Transverse colon (tissue), 4 donors: ENCODE measurements around the gene OCSTAMP. TPM values are rescaled to one million over a fixed set of nuclear protein-coding genes. Genes with fewer than 3 reads are reported as not detected.
A peak's percentile ranks its signal among the peaks of the same experiment; 100 is the strongest.

Experiments
- DNase-seq: peaks from one replicate; pipeline ENCODE4 v3.0.0-alpha.2; 2019
- H3K27ac ChIP-seq, 4 donors: fragments of 200-600 bp; sonication (generic); 2 replicates each; pipeline ENCODE4 v1.5.1; 2016 to 2018; ENCODE audit warnings: inconsistent platforms in 4 of 4
- H3K27me3 ChIP-seq: fragments of 200-600 bp; sonication (generic); 2 replicates; pipeline ENCODE4 v1.5.1; 2017; ENCODE audit warnings: inconsistent platforms
- H3K36me3 ChIP-seq, 4 donors: fragments of 200-600 bp; sonication (generic); 2 replicates each; pipeline ENCODE4 v1.5.1; 2017 to 2019; ENCODE audit warnings: inconsistent platforms in 4 of 4
- H3K4me1 ChIP-seq, 4 donors: fragments of 200-600 bp; sonication (generic); 2 replicates each; pipeline ENCODE4 v1.5.1; 2017 to 2020; ENCODE audit warnings: inconsistent platforms in 4 of 4
- H3K4me3 ChIP-seq, 4 donors: fragments of 200-600 bp; sonication (generic); 1 replicate in 1 of 4; 2 replicates in 3 of 4; pipeline versions ENCODE4 v1.5.1 to v1.6.1; 2017 to 2019; ENCODE audit warnings: inconsistent platforms in 4 of 4
- H3K9me3 ChIP-seq, 2 donors: fragments of 200-600 bp; sonication (generic); 2 replicates each; pipeline ENCODE4 v1.5.1; 2017 to 2019; ENCODE audit warnings: inconsistent platforms in 2 of 2
- CTCF ChIP-seq, 5 experiments: fragments of 200-600 bp in 3 of 5; fragments of 450-650 bp in 2 of 5; sonication (generic) in 3 of 5; IDR thresholded peaks; 1 replicate in 2 of 5; 2 replicates in 3 of 5; pipeline ENCODE4 v1.5.1; 2016 to 2017; ENCODE audit warnings: antibody characterized with exemption in 5 of 5, inconsistent platforms in 3 of 5, mild to moderate bottlenecking in 2 of 5, moderate library complexity in 1 of 5
- EP300 ChIP-seq: sonication (generic); formaldehyde crosslinking; IDR thresholded peaks from one replicate; pipeline ENCODE4 v1.6.1; 2017; ENCODE audit warnings: antibody characterized with exemption, low read depth
- POLR2A ChIP-seq: fragments of 450-650 bp; IDR thresholded peaks from one replicate; pipeline ENCODE4 v1.6.1; 2016; ENCODE audit warnings: antibody characterized with exemption, mild to moderate bottlenecking, moderate library complexity
- POLR2AphosphoS5 ChIP-seq, 3 donors: sonication (generic); formaldehyde crosslinking; IDR thresholded peaks; one replicate each; pipeline ENCODE4 v1.6.1; 2016; ENCODE audit warnings: antibody characterized with exemption in 3 of 3
- WGBS, 2 donors: methylation state at CpG; one replicate each; pipeline ENCODE4 v1.1.5; 2018; ENCODE audit warnings: low coverage in 1 of 2; 5-methylcytosine and 5-hydroxymethylcytosine counted together
- in situ Hi-C, 4 donors: fragments of 200-750 bp; cut with MboI; loops; one replicate each; pipeline versions ENCODE4 v1.15.0 to v1.15.1; 2017; ENCODE audit warnings: low sequenced_read_pairs in 3 of 4, low pct_ligation_motif_present in 1 of 4, low pct_unique_long_range_greater_than_20kb in 1 of 4
- intact Hi-C: fragments of 100-400 bp; cut with DNase I; formaldehyde crosslinking; loops from one replicate; pipeline ENCODE4 v1.15.1; 2023; ENCODE audit warnings: low total_unique reads
- total RNA-seq, 4 donors: library from RNA; depleted of rRNA; stranded (reverse); fragments of >200 nt; gene quantifications; one replicate each; pipeline ENCODE4 v1.1.0, GENCODE V29; 2016

Gene OCSTAMP
- total RNA-seq, 4 donors from 2014 or later = not detected

GRCh38 chr20:46563860-46564221, 13.4 kb upstream of the OCSTAMP start:
- intact Hi-C loops (no loop called here), in situ Hi-C loops (no loop called here)
- Histone ChIP-seq H3K9me3 (no peaks in the 10 kb centered on the region), H3K27me3 (peaks cover 3% of the 10 kb centered on the region), H3K4me3 (no peak overlapping the region), H3K36me3 (no peaks in the 10 kb centered on the region), H3K4me1 (peaks cover 0 to 15% (median 6%) of the 10 kb centered on the region in 4 donors), H3K27ac (no peak overlapping the region)
- TF ChIP-seq EP300 = no peak
- no peak for TF ChIP-seq POLR2AphosphoS5 (IDR thresholded peaks at IDR 0.05)
- no peak for DNase-seq
- 68% methylated on average over 2 of the region's 2 CpGs; no CpG with 5 or more reads in 1 of the 2 donors for WGBS, 2 donors

GRCh38 chr20:46563170-46563859, 12.9 kb upstream of the OCSTAMP start:
- Histone ChIP-seq H3K27me3 (peaks cover 3% of the 10 kb centered on the region), H3K4me3 (no peak overlapping the region), H3K36me3 (no peaks in the 10 kb centered on the region), H3K4me1 (peaks cover 0 to 10% (median 2%) of the 10 kb centered on the region in 4 donors), H3K9me3 (no peaks in the 10 kb centered on the region), H3K27ac (peak overlapping the region in 2 of 4 donors; percentile 37 to 64)
- no peak for TF ChIP-seq POLR2AphosphoS5 (IDR thresholded peaks at IDR 0.05)
- TF ChIP-seq EP300 = no peak
- TF ChIP-seq CTCF (IDR thresholded peaks at IDR 0.05) = no peak
- no peak for TF ChIP-seq POLR2A
- 86 to 93% methylated on average over 8 to 16 of the region's 16 CpGs for WGBS, 2 donors
- intact Hi-C loops (no loop called here), in situ Hi-C loops (no loop called here)
- no peak for DNase-seq

- H3K9me3 ChIP-seq = no peaks in the 10 kb centered on the region
- 2 to 17% methylated on average over 9 to 19 of the region's 19 CpGs for WGBS, 2 donors
- peaks cover 0 to 10% (median 2%) of the 10 kb centered on the region in 4 donors for H3K4me1 ChIP-seq
- H3K27ac ChIP-seq = peak overlapping the region in 3 of 4 donors; percentile 37 to 64 (median 41)
- peak overlapping the region in 2 of 4 donors; percentile 14 to 33 for H3K4me3 ChIP-seq
- peaks cover 3% of the 10 kb centered on the region for H3K27me3 ChIP-seq
- H3K36me3 ChIP-seq = no peaks in the 10 kb centered on the region
- peak; percentile 73 for DNase-seq
- in situ Hi-C loops = no loop called here
- TF ChIP-seq CTCF (IDR thresholded peaks at IDR 0.05) = peak; percentile 83 to 91 (median 89)
- TF ChIP-seq POLR2AphosphoS5 (IDR thresholded peaks at IDR 0.05) = no peak
- intact Hi-C loops = no loop called here
Measured at GRCh38 chr20:46562373-46563169, 12.1 kb upstream of the OCSTAMP start.

GRCh38 chr20:46562009-46562372, 11.5 kb upstream of the OCSTAMP start:
- Histone ChIP-seq H3K36me3 (no peaks in the 10 kb centered on the region), H3K9me3 (no peaks in the 10 kb centered on the region), H3K27ac (peak overlapping the region in 3 of 4 donors; percentile 37 to 64 (median 41)), H3K4me1 (peaks cover 0 to 10% (median 2%) of the 10 kb centered on the region in 4 donors), H3K27me3 (peaks cover 3% of the 10 kb centered on the region), H3K4me3 (peak overlapping the region in 2 of 4 donors; percentile 14 to 33)
- intact Hi-C loops (no loop called here), in situ Hi-C loops (no loop called here)
- 0 to 47% methylated on average over 1 to 5 of the region's 5 CpGs for WGBS, 2 donors
- no peak for DNase-seq
- no peak for TF ChIP-seq CTCF (IDR thresholded peaks at IDR 0.05)
- TF ChIP-seq EP300 = no peak
